DLD1 (cell line): ENCODE measurements around the gene SYT8.
"Not testable (repeated sequence)": the region's sequence is repeated elsewhere in the genome, so short reads cannot be mapped to it uniquely, and the experiment has no call there.

Source experiments
- in situ Hi-C: cut with HindIII; loops from 2 replicates; pipeline ENCODE4 v1.10.0; 2017; ENCODE audit warnings: low sequenced_read_pairs

Gene SYT8

GRCh38 chr11:1870721-1871466, 36.1 kb downstream of the SYT8 start:
- in situ Hi-C loops: no loop called here

GRCh38 chr11:1871531-1871930, 36.7 kb downstream of the SYT8 start:
- in situ Hi-C loops: no loop called here

DNA sequence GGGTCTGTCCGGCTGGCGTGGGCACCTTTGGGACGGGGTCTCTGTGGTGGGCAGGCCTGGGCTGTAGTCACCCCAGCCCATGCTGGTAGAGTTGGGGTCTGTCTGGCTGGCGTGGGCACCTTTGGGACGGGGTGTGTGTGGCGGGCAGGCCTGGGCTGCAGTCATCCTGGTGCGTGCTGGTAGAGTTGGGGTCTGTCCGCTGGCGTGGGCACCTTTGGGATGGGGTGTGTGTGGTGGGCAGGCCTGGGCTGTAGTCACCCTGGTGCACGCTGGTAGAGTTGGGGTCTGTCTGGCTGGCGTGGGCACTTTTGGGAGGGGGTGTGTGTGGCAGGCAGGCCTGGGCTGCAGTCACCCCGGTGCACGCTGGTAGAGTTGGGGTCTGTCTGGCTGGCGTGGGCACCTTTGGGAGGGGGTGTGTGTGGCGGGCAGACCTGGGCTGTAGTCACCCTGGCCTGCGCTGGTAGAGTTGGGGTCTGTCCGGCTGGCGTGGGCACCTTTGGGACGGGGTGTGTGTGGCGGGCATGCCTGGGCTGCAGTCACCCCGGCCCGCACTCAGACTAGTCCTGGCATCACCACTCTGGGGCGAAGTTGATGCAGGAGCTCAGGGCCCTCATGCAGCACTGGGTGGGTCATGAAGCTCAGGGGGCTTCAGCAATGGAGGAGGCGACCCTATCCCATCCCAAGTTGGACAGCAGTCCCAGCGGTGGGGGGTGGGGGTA, 37.6 kb downstream of the SYT8 start:
- in situ Hi-C loops: no loop called here

- in situ Hi-C loops: no loop called here
Observed at GRCh38 chr11:1873048-1873812, 38.4 kb downstream of the SYT8 start.

DNA sequence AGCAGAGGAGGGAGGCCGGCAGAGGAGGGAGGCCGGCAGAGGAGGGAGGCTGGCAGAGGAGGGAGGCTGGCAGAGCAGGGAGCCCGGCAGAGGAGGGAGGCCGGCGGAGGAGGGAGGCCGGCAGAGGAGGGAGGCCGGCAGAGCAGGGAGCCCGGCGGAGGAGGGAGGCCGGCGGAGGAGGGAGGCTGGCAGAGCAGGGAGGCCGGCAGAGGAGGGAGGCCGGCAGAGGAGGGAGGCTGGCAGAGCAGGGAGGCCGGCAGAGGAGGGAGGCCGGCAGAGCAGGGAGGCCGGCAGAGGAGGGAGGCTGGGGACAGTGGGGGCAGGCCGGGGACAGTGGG, 39.0 kb downstream of the SYT8 start:
- in situ Hi-C loops: not testable (repeated sequence)

- in situ Hi-C loops: not testable (repeated sequence)
Observed at GRCh38 chr11:1874441-1875092, 39.8 kb downstream of the SYT8 start.

DNA sequence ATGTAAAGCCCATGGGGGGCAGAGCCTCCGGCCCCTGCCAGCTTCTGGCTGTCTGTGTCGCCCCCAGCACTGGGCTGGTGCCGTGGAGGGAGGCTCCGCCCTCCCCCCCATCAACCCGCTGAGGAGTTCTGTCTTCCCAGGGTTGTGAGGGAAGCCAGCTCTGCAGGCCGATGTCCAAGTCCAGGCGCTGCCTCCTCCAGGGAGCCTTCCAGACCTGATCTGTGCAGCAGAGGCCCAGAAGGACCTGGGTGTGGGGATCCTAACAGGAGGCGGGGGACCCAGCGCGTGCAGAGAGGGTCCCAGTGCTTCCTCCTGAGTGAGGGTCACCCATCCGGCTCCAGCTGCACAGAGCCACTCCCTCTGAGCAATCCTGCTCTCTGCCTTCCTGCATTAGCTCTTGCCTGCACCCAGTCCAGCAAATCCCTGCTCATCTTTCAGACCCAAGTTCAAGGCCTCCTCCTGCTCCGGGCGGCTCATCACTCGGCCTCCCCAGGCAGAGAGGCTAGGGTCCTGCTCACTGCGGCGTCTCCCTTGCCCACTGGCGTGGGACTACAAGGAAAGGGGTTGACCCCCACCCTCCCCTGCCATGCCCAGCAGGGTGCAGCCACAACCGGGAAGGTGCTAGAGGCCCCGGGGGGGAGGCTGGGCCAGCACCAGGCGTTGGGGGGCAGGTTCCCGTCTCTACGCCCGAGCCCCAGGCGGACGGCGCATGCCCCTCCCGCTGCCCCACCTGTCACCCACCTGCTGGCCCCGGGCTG, 40.5 kb downstream of the SYT8 start:
- in situ Hi-C loops: no loop called here

GRCh38 chr11:1875851-1876301, 41.1 kb downstream of the SYT8 start:
- in situ Hi-C loops: not testable (repeated sequence)

- in situ Hi-C loops: no loop called here
Observed at GRCh38 chr11:1876361-1877063, 41.7 kb downstream of the SYT8 start.

DNA sequence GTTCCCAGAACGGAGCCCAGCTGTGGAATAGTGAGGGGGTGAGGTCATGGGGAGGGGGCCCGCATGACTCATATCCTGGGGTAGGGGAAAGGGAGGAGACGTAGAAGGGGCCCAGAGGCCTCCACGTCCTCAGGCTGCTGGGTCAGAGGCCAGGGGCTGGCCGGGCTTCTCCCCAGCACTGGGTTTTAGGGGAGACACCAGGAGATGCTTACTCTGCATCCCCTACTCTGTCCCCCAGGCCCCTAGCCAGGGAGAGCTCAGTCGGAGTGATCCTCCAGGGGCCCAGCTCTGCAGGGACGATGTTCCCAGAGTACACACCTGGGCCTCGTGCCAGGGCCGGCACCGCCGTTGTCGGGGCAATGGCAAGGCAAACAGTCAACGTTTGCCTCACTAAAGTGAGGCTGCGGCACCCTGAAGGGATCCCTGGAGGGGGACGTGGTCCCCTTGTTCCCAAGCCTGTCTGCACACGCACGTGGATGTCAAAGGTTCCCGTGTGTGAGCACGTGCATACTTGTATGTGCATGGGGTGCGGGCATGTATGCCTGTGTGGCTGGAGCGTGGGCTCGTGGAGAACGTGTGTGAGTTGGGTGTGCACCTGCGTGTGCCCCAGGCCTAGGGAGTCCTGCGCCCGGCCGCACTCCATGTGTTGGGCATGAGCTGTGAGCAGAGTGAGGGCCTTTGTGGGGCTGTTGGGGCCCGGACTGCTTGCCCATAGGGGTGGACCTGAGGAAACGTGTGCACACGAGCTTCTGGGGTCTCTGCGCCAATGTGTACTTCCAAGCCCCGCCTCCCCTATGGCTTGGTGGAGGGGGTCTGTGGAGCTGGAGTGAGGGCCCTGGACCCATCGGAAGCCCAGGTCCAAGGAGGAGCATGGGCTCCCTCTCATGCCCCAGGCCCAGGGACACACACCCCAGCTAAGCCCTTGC, 42.7 kb downstream of the SYT8 start:
- in situ Hi-C loops: no loop called here

DNA sequence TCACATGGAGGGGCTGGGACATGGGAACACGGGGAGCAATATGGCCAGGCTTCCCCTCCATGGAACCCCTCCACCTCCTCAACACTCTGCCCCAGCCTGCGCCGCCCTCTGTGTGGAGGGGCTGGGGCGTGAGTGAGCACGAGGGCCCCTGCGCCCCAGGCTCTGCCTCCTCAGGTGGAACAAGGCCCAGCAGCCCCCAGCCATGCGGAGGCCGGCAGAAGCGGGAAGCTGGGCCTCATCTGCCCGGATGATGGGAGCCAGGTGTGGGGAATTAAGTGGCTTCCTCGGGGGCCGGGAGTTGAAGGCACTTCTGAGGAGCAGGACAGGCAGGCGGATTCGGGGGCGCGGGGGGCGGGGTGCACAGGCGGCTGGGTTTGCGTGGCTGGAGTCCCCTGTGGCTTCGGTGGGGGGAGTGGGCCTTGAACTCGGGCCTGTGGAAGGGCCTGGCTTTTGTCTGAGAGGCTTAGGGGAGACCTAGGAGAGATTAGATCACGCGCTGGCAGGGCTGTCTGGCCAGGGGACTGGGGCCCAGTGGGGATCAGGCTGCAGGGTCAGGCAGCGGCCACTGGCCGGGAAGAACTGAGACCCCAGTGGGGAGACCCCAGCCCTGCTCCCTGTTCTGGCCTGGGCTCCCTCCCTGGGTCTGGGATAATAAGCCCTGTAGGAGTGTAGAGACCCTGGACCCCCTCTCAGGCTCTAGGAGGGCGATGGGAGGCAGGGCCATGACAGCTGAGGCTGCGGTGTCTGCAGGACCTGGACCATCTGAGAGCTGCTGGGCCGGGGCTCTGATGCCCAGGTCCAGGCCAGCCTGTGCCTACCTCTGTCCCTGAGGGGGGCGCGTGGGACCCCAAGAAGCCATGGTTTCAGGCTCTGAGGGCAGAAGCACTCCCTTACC, 43.6 kb downstream of the SYT8 start:
- in situ Hi-C loops: no loop called here

GRCh38 chr11:1879342-1879940, 44.7 kb downstream of the SYT8 start:
- in situ Hi-C loops: no loop called here

GRCh38 chr11:1879941-1880720, 45.3 kb downstream of the SYT8 start:
- in situ Hi-C loops: no loop called here

DNA sequence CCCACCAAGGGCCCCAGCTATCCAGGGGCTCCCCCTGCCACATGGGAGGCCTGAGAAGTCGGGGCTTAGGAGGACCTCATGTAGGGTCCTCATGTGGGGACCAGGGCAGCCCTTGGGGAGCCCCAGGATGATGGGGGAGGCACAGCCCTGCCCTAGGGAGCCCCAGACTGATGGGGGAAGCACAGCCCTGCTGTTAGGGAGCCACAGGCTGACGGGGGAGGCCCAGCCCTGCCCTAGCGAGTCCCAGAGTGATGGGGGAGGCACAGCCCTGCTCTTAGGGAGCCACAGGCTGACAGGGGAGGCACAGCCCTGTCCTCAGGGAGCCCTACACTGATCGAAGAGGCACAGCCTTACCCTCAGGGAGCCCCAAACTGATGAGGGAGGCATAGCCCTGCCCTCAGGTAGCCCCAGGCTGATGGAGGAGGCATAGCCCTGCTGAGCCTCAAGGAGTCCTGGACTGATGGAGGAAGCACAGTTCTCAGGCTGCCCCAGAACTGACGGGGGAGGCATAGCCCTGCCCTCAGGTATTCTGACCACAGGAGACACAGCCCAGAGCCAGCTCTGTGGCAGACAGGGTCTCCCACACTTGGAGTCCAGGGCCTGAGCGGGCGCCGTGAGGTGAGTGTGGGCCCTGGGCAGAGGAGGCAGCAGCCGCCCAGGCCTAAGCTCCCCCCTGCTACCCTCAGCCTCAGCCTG, 46.1 kb downstream of the SYT8 start:
- in situ Hi-C loops: no loop called here

DNA sequence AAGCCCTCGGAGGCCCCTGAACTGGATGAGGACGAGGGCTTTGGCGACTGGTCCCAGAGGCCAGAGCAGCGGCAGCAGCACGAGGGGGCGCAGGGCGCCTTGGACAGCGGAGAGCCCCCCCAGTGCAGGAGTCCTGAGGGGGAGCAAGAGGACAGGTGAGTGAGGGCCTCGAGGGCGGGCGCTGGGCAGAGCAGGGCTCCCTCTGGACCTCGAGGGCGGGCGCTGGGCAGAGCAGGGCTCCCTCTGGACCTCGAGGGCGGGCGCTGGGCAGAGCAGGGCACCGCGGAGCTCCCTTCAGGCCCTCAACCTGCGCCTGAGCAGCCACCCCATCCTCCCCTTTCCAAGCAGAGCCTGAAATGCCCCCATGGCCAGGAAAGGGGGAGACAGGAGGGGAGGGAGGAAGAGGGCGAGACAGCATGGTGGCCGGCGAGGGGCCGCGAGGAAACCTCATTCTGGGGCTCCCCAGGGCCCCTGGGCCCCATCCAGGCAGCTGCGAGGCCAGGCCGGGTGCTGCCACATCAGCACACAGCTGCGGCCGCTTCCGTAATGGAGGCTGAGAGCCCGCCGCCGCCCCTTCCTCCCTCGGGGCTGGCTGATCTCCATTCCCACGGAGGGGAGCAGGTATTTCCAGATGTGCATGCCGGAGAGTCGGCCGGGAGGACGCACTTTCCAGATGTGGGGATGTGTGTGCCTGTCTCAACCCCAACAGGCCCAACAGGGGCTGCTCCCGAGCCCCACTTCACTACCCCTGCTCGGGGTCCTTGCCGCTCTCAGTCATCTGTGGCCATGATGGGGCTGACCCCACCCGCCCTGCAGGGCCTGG, 46.9 kb downstream of the SYT8 start:
- in situ Hi-C loops: no loop called here
